NCI-H446 treated with DMSO at 0.1 percent for 48 hours (cell line): ENCODE results near the gene PLXNB3.
"Not testable (repeated sequence)": the region's sequence is repeated elsewhere in the genome, so short reads cannot be mapped to it uniquely, and the experiment has no call there.

Experiments
- DNase-seq: peaks from one replicate; lab custom pipeline; 2025; lab: John Stamatoyannopoulos, UW

Gene PLXNB3

DNA sequence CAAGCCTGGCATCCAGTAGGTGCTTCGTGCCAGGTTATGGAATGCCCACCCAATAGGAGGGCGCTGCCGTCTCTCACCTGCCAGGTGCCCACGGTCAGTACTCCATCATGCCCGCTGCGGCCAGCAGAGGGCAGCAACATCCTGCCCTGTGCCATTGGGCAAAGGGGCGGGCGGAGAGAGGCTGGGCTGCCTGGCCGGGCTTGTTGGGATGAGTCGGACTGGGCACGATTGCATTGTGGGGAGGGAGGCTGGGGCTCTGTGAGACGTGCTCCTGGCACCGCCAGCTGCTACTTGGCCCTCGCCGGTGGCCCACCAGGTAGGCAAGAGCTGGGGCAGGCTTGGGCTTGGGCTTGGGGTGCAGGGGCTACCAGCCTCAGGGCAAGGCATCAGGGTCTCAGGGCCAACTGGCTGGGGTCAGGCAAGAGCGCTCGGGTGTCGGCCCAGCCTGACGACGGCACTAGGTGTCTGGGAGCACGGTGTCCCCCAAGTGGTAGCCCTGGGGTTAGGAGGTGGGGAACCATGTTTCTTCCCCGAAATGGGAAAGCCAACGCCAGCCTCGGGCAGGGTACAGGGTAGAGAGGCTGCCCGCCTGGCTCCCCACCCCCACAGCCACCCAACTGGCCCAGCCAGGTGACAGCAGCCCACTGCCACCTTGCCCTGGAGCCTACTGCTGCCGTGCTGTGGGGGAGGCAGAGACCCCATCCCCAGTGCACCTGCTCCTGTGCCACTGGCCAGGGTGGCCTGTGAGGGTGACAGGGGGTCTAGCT lies at the start of gene PLXNB3:
PLXNB3 (plus strand) TSS at position 261 of the 767 bp plus-strand sequence. CDS start 1,287 bp downstream, outside the sequence.
- DNase-seq = peak; percentile 52

DNA sequence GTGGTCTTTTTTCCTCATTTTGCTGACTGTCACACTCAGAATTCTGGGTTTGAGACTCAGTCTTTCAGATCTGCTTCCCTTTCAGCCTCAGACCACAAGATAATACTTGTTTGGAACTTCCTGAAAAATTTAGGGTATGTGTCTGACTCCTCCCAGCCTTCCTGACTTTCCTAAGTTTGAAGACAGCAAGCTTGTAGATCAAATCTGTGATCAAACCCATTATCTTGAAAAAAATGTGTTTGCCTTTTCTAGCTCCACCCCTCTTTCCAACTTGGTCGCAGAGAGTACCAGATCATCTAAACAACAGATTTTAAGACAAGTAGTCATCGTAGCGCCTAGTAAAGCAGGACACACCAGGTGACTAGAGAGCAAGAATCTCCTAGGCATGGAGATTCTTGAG lies 49.8 kb upstream of the PLXNB3 start:
- DNase-seq = no peak

DNA sequence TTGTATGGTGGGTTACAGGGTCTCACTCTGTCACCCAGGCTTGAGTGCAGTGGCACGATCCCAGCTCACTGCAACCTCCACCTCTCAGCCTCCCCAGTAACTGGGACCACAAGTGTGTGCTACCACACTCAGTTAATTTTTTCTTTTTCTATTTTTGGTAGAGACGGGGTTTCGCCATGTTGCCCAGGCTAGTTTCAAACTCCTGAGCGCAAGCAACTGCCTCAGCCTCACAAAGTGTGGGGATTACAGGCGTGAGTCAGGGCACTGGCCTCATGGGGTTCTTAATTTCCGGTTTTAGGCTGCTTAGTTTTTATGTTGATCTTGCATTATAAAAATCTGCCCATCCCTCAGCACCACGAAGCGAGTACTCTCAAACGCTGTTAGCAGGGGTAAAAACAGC lies 46.6 kb upstream of the PLXNB3 start:
- no peak for DNase-seq

DNA sequence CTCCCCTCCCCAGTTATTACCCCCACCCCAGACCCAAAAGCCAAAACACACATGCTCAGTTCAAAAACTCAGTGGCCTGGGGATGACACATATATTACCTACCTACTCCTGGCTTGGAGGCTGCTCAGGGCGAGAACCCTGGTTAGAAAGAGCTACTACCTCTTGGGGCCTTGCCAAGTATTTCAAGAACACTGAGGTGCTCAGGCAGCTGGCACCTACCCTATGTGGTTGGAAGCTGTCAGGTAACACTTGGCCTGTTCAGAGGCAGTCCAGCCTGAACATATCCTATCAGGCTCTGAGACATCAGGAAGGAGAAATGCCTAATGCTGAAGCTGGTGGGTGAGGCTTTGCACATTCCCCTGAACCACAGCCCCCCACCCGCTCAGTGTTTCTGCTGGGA lies 44.8 kb upstream of the PLXNB3 start:
- no peak for DNase-seq

DNA sequence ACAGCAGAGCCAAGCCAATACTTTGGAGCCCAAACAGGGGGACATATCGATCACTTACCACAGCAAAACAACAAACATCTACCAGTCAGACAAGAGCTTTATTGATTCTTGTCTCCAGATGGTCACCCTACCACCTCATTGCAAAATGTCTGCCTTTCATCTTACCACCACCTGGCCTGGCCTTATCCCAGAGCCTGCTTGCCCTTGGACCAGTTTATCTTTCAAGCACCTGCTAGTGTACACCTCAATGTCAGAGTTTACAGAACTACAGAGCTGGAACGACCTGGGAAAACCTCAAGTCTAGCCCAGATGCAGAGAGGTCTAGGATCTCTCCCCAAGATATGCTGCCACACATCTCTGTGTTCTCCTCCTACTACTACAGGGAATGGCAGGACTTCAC lies 44.3 kb upstream of the PLXNB3 start:
- DNase-seq = no peak

DNA sequence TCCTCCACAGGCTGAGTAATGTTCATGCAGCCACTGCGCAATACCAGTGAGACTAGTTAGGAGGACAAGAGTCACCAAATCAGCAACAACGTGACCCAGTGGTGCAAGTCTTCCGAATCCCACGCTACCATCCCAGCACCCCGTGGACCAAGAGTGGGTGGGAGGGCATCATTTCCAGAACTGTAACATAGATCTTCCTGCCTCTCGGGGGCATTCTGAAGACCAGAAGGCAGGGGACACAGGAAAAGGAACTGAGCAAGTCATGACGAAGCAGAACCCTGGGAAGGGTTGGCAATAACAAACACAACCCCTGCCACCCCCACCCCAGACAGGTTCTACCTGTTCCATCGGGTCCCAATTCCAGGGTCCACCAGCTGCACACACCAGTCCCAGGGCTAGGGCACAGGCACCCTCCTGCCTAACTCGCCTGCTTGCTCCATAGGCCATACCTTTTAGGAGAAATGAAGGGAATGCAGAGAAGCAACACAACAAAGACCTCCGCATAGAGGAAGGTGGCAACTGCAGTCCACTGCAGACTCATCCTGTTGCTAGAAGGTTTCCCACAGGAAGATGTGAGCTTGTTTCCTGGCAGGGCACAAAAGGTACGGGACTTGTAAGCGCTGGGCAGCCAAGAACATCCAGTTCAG lies 41.2 kb upstream of the PLXNB3 start:
- DNase-seq = no peak

DNA sequence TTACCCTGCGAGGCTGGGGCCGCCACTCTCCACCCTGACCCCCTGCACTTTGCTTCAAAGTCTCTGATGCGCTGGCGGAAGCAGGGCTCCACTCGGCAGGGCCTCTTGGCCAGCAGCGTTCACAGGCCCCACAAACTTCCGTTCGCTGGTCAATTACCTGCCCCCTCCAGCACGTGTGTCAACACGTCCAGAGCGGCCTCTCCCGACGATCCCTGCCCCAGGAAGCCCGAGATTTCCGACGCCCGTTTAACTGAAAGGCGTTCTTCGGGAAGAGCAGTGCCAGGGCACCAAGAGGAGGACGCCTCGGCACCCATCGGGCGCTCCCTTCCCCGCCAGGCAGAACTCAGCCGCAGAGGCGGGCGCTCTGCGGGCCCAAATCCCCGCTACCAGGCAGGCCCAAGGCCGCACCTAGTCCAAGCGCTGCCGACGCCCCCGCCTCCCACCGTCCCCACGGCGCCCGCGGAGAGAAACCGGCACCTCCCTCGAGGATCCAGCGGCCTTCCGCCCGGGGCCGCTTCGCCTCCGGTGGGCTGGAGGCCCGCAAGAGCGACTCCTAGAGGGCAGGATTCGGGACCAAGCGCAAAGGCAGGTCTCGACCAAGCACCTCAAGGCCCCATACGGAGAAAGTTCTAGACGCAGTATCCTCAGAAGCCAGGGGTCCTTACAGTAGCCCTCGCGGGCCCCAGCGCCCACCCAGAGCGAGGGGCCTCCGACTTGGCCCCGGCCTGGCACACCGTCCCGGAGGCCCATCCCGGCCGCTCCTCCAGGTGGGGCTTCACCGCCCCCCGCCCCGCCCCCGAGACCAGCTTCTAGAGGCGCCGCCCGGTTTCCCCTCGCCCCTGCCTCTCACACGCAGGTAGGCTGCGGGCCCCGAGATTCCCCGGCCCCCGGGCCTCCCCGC lies 40.4 kb upstream of the PLXNB3 start:
- no peak for DNase-seq

DNA sequence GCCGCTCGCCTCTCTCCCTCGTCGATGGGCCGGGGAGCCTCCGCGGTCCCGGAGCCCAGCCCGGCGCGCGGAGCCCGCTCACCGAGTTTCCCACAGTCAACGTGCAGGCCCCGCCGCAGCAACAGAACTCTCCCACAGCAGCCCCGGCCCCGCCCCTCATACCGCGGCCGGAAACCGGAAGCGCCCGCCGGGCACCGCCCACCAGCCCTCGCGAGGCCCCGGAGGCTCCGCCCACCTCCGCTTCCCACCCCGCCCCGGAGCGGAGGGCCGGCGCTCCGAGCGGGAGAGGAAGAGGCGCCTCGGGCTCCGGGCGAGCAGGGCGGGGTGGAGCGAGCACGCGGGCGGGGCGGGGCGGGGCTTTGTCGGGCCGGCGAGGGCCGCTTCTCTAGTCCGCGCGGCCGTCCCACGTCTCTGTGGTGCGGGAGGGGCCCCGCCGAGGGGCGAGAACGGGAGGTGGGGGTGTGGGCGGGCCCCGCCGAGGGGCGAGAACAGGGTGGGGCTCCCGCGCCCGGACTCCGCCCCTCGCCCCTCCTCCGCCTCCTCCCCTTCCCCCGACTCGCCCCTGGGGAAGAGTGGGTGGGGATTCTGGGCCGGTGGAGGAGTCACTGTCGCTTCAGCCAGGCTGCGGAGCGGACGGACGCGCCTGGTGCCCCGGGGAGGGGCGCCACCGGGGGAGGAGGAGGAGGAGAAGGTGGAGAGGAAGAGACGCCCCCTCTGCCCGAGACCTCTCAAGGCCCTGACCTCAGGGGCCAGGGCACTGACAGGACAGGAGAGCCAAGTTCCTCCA lies 39.6 kb upstream of the PLXNB3 start, which contains the start of the genes ABCD1 and BCAP31:
ABCD1 (plus strand) TSS at position 605 of the 787 bp plus-strand sequence. CDS start 411 bp downstream, outside the sequence.
BCAP31 (minus strand) TSS at position 136 of the 787 bp plus-strand sequence. CDS start 1,143 bp downstream, outside the sequence.
- peak; percentile 64 for DNase-seq

DNA sequence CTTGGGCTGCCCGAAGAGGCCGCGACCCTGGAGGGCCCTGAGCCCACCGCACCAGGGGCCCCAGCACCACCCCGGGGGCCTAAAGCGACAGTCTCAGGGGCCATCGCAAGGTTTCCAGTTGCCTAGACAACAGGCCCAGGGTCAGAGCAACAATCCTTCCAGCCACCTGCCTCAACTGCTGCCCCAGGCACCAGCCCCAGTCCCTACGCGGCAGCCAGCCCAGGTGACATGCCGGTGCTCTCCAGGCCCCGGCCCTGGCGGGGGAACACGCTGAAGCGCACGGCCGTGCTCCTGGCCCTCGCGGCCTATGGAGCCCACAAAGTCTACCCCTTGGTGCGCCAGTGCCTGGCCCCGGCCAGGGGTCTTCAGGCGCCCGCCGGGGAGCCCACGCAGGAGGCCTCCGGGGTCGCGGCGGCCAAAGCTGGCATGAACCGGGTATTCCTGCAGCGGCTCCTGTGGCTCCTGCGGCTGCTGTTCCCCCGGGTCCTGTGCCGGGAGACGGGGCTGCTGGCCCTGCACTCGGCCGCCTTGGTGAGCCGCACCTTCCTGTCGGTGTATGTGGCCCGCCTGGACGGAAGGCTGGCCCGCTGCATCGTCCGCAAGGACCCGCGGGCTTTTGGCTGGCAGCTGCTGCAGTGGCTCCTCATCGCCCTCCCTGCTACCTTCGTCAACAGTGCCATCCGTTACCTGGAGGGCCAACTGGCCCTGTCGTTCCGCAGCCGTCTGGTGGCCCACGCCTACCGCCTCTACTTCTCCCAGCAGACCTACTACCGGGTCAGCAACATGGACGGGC lies 38.8 kb upstream of the PLXNB3 start:
- DNase-seq = no peak

DNA sequence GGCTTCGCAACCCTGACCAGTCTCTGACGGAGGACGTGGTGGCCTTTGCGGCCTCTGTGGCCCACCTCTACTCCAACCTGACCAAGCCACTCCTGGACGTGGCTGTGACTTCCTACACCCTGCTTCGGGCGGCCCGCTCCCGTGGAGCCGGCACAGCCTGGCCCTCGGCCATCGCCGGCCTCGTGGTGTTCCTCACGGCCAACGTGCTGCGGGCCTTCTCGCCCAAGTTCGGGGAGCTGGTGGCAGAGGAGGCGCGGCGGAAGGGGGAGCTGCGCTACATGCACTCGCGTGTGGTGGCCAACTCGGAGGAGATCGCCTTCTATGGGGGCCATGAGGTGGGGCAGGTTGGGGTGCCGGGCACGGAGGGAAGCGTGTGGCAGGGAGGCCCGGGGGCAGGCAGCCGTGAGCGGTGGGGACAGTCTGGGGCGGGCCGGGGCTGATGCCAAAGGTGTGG lies 38.2 kb upstream of the PLXNB3 start:
- no peak for DNase-seq

DNA sequence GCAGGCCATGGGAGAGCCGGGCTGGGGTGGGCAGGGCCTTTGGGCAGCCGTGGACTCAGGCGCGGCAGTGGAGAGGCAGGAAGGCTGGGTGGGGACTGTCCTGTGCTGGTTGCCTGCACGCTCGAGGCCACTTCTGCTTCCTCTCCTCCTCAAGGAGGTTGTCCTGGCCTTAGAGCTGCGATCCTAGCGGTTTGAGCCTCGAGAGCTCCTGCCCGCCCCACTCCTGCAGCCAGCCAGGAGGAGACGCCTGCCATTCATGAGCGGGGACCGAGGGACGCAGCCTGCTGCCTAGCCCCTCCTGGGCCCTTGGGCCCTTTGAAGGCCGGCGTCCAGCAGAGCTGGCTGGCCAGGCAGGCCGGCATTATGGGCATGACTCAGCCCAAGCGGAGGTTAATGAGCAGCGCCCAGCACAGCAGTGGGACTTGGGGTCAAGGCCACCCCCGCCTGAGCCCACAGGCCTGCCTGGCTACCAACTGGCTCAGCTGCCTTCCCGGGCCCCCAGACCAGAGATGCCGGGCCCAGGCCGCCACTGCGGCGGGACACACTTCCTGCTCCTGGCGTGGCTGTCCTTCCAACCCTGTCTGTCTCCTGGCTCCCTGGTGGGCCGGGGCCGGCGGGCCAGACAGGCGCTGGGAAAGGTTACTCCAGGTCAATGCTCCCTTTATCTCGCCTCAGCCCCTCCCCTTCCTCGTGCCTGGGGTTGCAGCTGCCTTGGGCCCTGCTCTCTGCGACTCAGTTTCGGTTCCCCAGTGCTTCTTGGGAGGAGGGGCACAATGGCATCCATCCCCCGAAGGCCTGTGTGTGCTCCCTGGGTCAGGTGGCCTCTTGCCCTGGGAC lies 37.5 kb upstream of the PLXNB3 start:
- DNase-seq = no peak

DNA sequence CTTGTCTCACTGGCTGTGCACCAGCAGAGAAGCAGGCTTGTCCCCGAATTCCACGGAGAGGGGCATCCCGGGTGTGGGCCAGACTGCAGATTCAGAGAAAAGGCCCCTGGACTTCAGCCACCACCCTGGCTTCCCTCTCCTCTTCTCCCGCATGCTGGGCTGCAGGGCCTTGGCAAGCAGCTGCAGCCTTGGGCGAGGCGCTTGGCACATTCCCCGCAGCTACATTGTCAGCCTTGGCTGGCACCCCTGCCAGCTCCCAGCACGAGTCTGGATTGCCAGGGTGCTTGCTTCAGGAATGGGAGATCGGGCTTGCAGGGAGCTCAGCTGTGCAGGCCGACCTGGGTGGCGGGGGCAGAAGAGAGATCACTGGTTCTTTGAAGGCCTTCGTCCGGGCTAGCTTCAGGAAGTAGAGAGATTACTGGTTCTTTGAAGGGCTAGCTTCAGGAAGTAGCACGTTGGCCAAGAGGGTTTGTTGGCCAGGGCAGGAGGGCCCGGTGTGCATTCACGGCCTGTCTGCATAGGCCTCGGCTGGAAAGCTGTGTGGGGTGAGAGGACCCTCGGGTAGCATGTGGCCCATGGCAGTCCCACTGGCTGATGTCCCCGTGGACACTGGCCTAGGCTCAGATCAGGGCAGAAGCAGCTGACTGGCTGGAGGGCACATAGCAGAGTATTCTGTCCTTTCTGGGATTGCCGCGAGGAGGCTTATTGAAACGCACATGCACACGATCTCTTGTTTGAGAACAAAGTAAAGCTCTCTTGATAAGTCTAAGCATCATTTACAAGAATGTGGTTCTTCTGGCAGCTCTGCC lies 36.7 kb upstream of the PLXNB3 start:
- DNase-seq = peak; percentile 57

DNA sequence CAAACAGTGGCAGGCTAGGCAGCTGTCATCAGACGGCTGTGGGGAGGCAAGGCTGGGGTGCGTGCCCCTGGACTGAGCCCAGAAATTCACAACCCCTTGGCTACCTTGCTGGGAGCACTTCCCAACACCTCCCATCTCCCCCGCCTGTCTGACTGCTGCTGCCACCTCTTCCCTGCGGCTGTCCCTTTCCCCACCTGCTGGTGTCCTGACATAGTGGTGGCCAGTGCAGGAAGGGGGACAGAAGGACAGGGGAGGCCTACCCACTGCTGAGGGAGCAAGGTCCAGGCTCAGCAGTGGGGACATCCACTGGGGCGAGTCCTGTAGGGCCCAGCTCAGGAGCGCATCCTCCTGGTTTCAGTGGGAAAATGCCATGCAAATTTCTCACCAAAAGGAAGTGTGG lies 36.0 kb upstream of the PLXNB3 start:
- no peak for DNase-seq

DNA sequence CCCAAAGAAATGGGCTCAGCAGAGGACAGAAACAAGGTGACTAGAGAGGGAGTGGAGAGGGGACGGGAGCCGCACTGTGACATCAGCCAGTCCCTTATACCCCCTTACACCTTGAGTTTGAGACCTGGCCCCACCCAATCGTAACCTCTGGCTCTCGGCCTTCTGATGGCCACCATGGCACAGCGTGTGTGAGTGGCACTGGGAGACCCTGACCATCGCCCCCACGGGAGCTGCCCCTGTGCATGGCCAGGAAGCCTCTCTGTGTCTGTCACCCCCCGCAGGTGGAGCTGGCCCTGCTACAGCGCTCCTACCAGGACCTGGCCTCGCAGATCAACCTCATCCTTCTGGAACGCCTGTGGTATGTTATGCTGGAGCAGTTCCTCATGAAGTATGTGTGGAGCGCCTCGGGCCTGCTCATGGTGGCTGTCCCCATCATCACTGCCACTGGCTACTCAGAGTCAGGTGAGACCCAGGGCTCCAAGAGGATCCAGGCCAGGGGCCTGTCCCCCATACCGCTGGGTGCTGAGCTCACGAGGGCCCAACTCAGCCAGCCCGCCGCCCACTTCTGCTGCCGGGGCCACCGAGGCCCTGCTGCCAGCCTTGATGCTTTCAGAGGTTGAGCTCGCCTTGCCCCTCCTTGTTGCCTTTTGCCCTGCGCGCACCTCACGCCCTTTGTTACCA lies 35.0 kb upstream of the PLXNB3 start:
- no peak for DNase-seq

DNA sequence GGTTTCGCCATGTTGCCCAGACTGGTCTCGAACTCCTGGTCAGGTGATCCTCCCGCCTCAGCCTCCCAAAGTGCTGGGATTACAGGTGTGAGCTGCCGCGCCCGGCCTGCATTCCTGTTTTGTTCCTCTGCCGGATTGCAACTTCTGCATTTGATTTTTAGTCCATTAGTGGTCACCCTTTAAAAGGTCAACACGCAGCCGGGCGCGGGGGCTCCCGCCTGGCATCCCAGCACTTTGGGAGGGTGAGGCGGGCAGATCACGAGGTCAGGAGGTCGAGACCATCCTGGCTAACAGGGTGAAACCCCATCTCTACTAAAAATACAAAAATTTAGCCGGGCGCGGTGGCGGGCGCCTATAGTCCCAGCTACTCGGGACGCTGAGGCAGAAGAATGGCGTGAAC lies 33.9 kb upstream of the PLXNB3 start:
- not testable (repeated sequence) for DNase-seq

DNA sequence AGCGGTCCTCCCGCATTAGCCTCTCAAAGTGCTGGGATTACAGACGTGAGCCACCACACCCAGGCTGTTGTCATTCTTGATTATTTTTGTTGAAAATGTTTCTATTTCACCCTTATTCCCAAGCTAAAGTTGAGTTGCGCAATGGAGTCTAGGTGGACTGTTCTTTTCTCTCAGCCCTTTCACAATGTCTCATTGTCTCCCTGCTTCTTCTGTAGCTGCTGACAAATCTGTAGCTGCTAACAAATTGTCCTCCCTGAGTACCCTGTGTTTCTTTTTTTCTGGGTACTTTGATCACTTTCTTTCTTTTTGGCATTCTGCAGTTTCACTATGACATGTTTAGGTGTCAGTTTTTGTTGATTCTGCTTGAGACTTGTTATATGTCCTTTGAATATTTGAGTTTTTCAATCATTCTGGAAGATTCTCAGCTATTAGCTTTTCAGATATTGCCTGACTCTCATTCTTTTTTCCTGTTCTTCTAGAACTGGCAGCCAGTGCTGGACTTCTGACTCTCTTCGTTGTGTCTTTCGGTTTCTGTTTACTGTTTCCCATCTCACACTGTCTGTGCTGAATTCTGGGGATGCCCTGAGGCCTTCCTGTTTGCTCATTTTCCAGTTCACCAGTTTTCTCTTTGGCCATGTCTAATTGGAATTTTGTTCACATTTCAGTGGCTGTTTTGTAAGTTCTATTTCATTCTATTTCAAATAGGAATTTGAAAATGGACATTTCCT lies 32.8 kb upstream of the PLXNB3 start:
- no peak for DNase-seq

DNA sequence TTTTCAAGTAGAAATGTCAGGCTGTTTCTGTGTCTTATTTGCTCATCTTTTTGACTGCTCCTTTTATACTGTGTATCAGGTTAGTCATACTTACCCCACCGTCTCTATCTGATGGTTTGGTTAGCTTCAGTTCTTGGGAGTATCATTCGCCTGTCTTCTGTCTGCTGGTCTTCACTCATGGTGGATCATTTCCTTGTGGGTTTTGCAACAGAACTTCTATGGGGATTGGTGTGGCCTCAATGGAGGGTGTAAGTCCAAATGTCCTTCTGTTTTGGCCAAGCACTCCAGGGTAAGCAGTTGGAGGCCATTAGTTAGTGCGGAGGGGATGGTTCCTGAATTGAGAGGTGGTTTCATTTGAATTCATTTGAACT lies 32.2 kb upstream of the PLXNB3 start:
- DNase-seq = no peak

DNA sequence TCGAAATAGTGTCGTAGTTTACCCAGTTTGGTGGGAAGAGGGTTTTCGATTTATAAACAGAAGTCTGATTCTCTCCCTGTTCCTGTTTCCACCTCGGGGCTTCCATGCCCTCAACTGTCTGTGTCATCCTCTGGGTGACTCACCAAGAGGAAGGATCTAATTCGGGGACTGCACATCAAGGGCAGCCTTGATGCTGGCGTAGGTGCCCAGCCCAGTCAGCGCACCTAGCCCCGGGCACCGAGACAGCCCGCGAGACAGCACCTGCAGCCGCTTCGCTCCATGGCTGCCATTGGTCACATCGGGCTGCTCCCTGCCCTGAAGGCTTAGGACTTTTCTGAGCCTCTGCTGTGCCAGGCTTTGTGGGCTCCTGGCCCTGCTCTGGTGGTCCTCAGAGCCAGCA lies 31.6 kb upstream of the PLXNB3 start:
- DNase-seq = no peak
